Central memory CD8-positive, alpha-beta T cell (primary cell): ENCODE data around the gene PLCG2.

ENCODE experiments used
- ATAC-seq: fragments of 150-1000 bp; cut with Tn5 transposase; replicated peaks from 2 replicates; pipeline ENCODE4 v1.10.0; 2022; ENCODE audit warnings: mild to moderate bottlenecking, moderate FRiP score, moderate number of reproducible peaks; ENCODE audit not compliant: poor library complexity, severe bottlenecking; ENCODE audit errors: extremely low read depth
- DNase-seq, 2 donors: peaks; one replicate each; pipeline ENCODE4 v3.0.0; 2021; ENCODE audit warnings: low spot score in 2 of 2
- H3K27ac Mint-ChIP-seq: one replicate; pipeline ENCODE4 v1.8.0; 2022; ENCODE audit warnings: low read depth, mild to moderate bottlenecking, moderate library complexity, mixed read lengths
- H3K27me3 Mint-ChIP-seq: one replicate; pipeline ENCODE4 v1.8.0; 2022; ENCODE audit warnings: mixed read lengths
- H3K36me3 Mint-ChIP-seq: one replicate; pipeline ENCODE4 v1.8.0; 2022; ENCODE audit warnings: mild to moderate bottlenecking, moderate library complexity, mixed read lengths; ENCODE audit not compliant: insufficient read depth
- H3K4me1 Mint-ChIP-seq: one replicate; pipeline ENCODE4 v1.8.0; 2022; ENCODE audit warnings: mixed read lengths
- H3K4me3 Mint-ChIP-seq: one replicate; pipeline ENCODE4 v1.8.0; 2022; ENCODE audit warnings: mild to moderate bottlenecking, moderate library complexity, mixed read lengths
- H3K9me3 Mint-ChIP-seq: one replicate; pipeline ENCODE4 v1.8.0; 2022; ENCODE audit warnings: mixed read lengths

The PLCG2 gene

DNA sequence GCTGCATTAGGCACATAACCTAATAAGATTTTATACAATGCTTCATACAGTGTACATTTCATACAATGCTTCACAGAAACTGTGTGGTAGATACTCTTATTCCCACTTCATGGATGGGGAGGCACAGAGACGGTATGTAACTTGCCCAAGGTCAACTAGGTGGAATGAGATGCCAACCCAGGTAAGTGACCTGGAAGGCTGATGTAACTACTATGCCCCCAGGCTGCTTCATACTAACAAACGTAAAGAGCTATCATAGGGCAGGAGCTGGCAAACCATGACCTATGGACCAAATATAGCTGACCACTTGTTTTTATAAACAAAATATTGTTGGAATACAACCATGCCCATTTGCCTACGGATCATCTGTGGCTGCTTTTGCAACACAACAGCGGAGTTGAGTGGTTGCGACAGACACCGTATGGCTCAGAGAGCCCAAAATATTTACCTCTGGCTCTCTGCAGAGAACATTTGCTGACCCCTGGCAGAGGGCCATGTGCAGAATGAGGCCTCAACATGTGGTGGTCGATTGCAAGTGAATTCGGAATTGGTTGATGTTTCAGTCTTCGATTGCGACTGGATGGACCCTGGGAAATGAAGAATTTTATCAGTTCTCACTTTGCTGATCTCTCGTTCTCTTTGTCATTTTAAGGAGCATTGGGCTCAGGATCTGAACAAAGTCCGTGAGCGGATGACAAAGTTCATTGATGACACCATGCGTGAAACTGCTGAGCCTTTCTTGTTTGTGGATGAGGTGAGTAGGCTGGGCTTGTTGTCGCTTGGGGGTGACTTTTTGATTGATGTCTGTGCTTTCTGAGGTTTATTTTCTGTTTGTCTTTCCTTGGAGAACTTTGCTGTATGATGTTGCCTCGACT lies 109.7 kb downstream of the PLCG2 start:
- no peak overlapping the region for H3K27ac Mint-ChIP-seq
- DNase-seq: no peak
- no peak overlapping the region for H3K4me3 Mint-ChIP-seq
- no peak for ATAC-seq
- H3K4me1 Mint-ChIP-seq: peaks cover 5% of the 10 kb centered on the region
- no peaks in the 10 kb centered on the region for H3K27me3 Mint-ChIP-seq
- no peaks in the 10 kb centered on the region for H3K9me3 Mint-ChIP-seq
- H3K36me3 Mint-ChIP-seq: peaks cover 19% of the 10 kb centered on the region

DNA sequence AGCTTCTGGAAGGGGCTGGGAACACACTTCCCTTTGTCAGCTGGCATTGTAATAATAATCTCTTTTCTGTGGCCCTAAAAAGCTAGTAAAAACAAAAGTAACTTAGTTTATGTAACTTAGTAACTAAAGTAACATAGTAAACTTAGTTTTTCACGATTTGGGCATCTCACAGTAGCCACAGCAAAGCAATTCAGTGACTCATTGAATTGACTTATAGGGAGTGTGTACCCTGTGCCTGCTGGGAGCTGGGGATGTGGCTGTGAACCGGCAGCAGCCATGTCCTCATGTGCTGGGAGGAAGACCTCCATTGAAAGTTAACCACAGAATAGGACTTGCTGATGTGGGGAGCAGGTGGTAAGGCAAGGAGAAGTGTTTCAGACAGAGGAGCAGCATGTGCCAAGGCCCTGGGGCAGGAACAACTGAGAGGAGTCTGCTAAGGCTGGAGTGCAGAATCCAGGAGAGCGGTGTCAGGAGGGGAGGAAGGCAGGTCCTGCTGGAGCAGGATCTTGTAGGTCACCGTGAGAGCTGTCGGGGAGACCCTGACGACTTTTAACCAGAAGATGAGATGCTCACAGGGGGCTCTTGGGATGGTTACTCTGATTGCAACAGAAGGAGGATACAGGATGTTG lies 112.8 kb downstream of the PLCG2 start:
- Mint-ChIP-seq H3K4me1 (no peaks in the 10 kb centered on the region), H3K4me3 (no peak overlapping the region), H3K9me3 (no peaks in the 10 kb centered on the region), H3K27me3 (no peaks in the 10 kb centered on the region), H3K27ac (no peak overlapping the region), H3K36me3 (peaks cover 33% of the 10 kb centered on the region)
- no peak for DNase-seq
- no peak for ATAC-seq

GRCh38 chr16:81894592-81894991 lies 115.5 kb downstream of the PLCG2 start:
- DNase-seq: no peak
- H3K36me3 Mint-ChIP-seq: peaks cover 47% of the 10 kb centered on the region
- H3K4me1 Mint-ChIP-seq: no peaks in the 10 kb centered on the region
- H3K4me3 Mint-ChIP-seq: no peak overlapping the region
- no peak overlapping the region for H3K27ac Mint-ChIP-seq
- H3K9me3 Mint-ChIP-seq: no peaks in the 10 kb centered on the region
- no peaks in the 10 kb centered on the region for H3K27me3 Mint-ChIP-seq
- no peak for ATAC-seq

DNA sequence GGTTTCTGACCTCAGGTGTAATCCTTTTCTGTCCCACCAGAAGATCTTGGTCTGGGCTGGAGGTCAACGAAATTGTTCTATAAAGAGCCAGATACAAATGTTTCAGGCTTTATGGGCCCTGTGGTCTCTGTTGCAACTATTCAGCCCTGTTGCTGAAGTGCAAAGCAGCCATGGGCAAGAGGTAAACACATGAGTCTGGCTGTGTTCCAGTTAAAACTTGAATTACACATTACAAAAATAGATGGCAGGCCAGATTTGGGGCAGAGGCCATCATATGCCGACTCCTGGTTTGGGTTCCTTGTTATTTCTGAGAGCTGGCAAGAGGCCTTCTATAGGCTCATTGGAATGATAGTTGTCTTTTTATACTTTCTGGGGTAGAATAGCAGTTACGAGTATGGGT lies 117.8 kb downstream of the PLCG2 start:
- DNase-seq (no peak), ATAC-seq (no peak)
- H3K4me1 Mint-ChIP-seq: no peaks in the 10 kb centered on the region
- no peaks in the 10 kb centered on the region for H3K27me3 Mint-ChIP-seq
- no peak overlapping the region for H3K27ac Mint-ChIP-seq
- H3K4me3 Mint-ChIP-seq: no peak overlapping the region
- H3K9me3 Mint-ChIP-seq: no peaks in the 10 kb centered on the region
- H3K36me3 Mint-ChIP-seq: peaks cover 46% of the 10 kb centered on the region

DNA sequence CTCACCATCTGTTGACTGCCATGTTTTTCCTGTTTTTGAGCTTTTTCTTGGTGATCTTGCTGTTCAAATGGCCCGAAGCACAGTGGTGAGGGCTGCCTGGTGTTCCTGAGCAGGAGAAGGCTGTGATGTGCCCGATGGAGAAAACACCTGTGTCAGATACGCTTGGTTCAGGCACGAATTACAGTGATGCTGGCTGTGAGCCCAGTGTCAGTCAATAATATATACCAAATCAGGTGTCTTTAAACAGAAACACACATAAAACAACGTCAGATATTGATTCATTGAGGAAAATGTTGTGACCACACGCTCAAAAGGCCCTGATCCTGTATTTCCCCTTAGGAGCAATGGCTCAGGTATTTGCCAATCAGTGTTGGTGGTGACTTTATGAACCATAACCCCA lies 120.5 kb downstream of the PLCG2 start:
- ATAC-seq (no peak), DNase-seq (no peak)
- Mint-ChIP-seq H3K9me3 (no peaks in the 10 kb centered on the region), H3K4me3 (no peak overlapping the region), H3K27ac (no peak overlapping the region), H3K36me3 (peaks cover 43% of the 10 kb centered on the region), H3K4me1 (no peaks in the 10 kb centered on the region), H3K27me3 (no peaks in the 10 kb centered on the region)

- no peak for DNase-seq
- H3K36me3 Mint-ChIP-seq: peaks cover 41% of the 10 kb centered on the region
- H3K4me1 Mint-ChIP-seq: no peaks in the 10 kb centered on the region
- no peak overlapping the region for H3K27ac Mint-ChIP-seq
- ATAC-seq: no peak
- no peak overlapping the region for H3K4me3 Mint-ChIP-seq
- no peaks in the 10 kb centered on the region for H3K27me3 Mint-ChIP-seq
- H3K9me3 Mint-ChIP-seq: no peaks in the 10 kb centered on the region
These were observed 120.9 kb downstream of the PLCG2 start for GRCh38 chr16:81900014-81900413.

DNA sequence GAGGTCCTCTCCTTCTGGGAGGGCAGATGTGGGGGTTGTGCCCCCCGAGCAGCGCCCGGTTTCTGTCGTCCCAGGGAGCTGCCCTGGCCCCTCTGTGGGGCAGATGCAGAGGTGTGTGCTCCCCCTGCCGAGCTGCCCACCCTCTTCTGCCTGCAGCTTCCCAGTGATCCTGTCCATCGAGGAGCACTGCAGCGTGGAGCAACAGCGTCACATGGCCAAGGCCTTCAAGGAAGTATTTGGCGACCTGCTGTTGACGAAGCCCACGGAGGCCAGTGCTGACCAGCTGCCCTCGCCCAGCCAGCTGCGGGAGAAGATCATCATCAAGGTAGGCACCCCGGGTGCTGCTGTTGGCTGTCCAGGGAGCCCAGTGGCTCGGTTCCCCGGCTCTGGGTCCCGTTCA lies 121.4 kb downstream of the PLCG2 start:
- DNase-seq (no peak), ATAC-seq (no peak)
- H3K27ac Mint-ChIP-seq: no peak overlapping the region
- H3K36me3 Mint-ChIP-seq: peaks cover 39% of the 10 kb centered on the region
- no peaks in the 10 kb centered on the region for H3K27me3 Mint-ChIP-seq
- H3K4me1 Mint-ChIP-seq: no peaks in the 10 kb centered on the region
- H3K9me3 Mint-ChIP-seq: no peaks in the 10 kb centered on the region
- H3K4me3 Mint-ChIP-seq: no peak overlapping the region

DNA sequence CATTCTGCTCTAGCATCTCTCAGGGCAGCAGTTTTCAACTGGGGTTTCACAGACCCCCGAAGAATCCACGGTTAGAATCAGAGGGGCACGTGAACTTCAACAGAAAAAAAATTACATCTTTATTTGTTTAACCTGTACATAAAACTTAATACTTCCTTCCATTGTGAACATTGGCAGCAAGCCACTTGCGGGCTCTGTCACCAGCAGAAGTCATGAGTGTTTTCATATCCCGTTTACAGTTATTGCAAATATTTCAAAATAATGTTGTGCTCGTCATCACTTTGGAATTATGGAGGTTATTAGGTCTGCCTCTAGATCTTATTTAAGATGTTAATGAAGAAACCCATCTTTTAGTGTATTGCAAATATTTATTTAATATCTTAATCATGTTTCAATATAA lies 122.4 kb downstream of the PLCG2 start:
- Mint-ChIP-seq H3K4me3 (no peak overlapping the region), H3K27ac (no peak overlapping the region), H3K4me1 (no peaks in the 10 kb centered on the region), H3K36me3 (peaks cover 34% of the 10 kb centered on the region), H3K9me3 (no peaks in the 10 kb centered on the region), H3K27me3 (no peaks in the 10 kb centered on the region)
- ATAC-seq: no peak
- no peak for DNase-seq

DNA sequence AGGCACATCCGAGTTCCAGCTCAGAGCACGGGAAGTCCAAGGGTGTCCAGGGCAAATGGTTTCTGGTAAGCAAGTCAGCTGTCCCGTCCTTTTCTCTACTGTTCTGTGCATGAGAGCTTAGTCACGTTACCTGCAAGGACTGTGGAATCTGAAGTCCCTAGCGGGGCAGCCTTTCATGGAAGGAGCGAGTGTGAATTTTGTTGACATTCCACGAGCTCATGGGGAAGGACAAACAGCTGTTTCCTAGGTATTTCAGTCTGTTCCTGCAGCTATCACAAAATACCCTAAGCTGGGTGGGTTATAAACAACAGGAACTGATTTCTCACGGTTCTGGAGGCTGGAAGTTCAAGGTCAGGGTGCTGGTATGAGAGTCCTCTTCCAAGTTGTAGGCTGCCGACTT lies 122.9 kb downstream of the PLCG2 start:
- ATAC-seq (no peak), DNase-seq (no peak)
- Mint-ChIP-seq H3K27me3 (no peaks in the 10 kb centered on the region), H3K36me3 (peaks cover 29% of the 10 kb centered on the region), H3K4me3 (no peak overlapping the region), H3K9me3 (no peaks in the 10 kb centered on the region), H3K4me1 (no peaks in the 10 kb centered on the region), H3K27ac (no peak overlapping the region)

DNA sequence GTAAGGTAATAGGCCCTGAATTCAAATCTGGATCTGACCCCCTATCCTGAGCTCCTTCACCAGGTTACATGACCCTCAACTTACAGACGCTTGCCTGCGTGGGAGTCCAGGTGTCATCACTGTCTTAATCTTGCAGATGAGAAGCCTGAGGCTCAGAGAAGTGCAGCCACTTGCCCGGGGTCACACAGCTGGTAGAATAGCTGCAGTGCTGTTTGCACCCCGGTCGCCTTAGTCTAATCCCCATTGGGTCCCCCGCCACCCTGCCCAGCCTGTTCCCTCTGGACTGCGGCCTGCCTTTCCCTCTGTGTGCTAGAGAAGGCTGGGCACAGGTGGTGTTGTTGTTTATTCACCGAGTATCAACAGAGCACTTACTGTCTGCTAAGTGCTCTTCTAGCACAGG lies 125.2 kb downstream of the PLCG2 start:
- H3K27ac Mint-ChIP-seq: no peak overlapping the region

DNA sequence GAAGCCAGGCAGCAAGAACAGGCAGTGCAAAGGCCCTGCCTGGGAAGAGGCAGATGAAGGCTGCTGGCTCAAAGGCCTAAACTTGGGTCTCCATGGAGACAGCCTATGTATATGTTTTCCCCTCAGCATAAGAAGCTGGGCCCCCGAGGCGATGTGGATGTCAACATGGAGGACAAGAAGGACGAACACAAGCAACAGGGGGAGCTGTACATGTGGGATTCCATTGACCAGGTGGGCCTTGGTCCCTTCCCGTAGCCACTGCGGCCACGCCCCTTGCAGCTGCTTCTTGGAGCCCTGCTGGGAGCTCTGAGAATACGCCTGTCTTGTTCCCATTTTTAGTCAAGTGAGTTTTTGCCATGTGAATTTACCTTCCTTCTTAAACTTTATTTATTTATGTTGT lies 126.2 kb downstream of the PLCG2 start:
- H3K27ac Mint-ChIP-seq: no peak overlapping the region
- DNase-seq (no peak), ATAC-seq (no peak)
- no peaks in the 10 kb centered on the region for H3K4me1 Mint-ChIP-seq
- peaks cover 16% of the 10 kb centered on the region for H3K36me3 Mint-ChIP-seq
- no peaks in the 10 kb centered on the region for H3K27me3 Mint-ChIP-seq
- no peak overlapping the region for H3K4me3 Mint-ChIP-seq
- H3K9me3 Mint-ChIP-seq: no peaks in the 10 kb centered on the region

More for the DNA sequence above, 125.2 kb downstream of the PLCG2 start:
- ATAC-seq (no peak), DNase-seq (no peak)
- no peak overlapping the region for H3K4me3 Mint-ChIP-seq
- peaks cover 19% of the 10 kb centered on the region for H3K36me3 Mint-ChIP-seq
- no peaks in the 10 kb centered on the region for H3K9me3 Mint-ChIP-seq
- H3K4me1 Mint-ChIP-seq: no peaks in the 10 kb centered on the region
- no peaks in the 10 kb centered on the region for H3K27me3 Mint-ChIP-seq

DNA sequence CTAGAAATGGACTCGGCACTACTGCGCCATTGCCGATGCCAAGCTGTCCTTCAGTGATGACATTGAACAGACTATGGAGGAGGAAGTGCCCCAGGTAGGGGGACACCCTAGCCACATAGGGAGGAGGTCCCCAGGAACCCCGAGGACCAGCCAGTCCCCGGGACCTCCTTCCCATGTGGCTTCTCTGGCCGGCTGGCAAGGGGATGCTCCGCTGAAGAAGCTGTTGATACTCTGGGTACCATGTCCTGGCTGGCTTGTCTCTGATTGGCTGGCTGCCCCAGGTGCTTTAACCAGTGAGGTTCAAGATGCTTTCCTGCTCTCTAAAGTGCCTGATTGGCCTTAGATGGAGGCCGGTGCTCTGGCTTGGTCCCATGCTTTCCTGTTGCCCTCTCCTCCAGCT lies 128.6 kb downstream of the PLCG2 start:
- ATAC-seq: no peak
- Mint-ChIP-seq H3K4me3 (no peak overlapping the region), H3K36me3 (peaks cover 14% of the 10 kb centered on the region), H3K9me3 (no peaks in the 10 kb centered on the region), H3K4me1 (no peaks in the 10 kb centered on the region), H3K27ac (no peak overlapping the region), H3K27me3 (no peaks in the 10 kb centered on the region)
- DNase-seq: no peak
